Endothelial cell of umbilical vein (primary cell): ENCODE data around the gene ALK.

ENCODE experiments used
- EZH2 ChIP-seq: IDR thresholded peaks from 2 replicates; pipeline ENCODE4 v1.6.1; 2012; ENCODE audit warnings: borderline replicate concordance, low read depth, mild to moderate bottlenecking, moderate library complexity, low read length, inconsistent platforms; ENCODE audit not compliant: severe bottlenecking
- FOS ChIP-seq: IDR thresholded peaks from 2 replicates; pipeline ENCODE4 v1.6.1; 2011; ENCODE audit warnings: mild to moderate bottlenecking, low read length, moderate library complexity, borderline replicate concordance; ENCODE audit not compliant: insufficient read depth
- JUN ChIP-seq: IDR thresholded peaks from 2 replicates; pipeline ENCODE4 v1.6.1; 2011; ENCODE audit warnings: borderline replicate concordance, low read depth; ENCODE audit not compliant: insufficient read length, insufficient read depth
- POLR2A ChIP-seq: IDR thresholded peaks from 2 replicates; pipeline ENCODE4 v1.6.1; 2012; ENCODE audit warnings: low read depth, mild to moderate bottlenecking, control low read depth, low read length
- POLR2AphosphoS5 ChIP-seq: IDR thresholded peaks from 2 replicates; pipeline ENCODE4 v1.6.1; 2012; ENCODE audit warnings: low read depth, mild to moderate bottlenecking, control low read depth, low read length, moderate library complexity; ENCODE audit not compliant: insufficient read depth
- TF ChIP-seq, protein P1 (sequence below), 2 donors: IDR thresholded peaks; 1 replicate in 1 of 2; 2 replicates in 1 of 2; pipeline ENCODE4 v1.5.1; 2011; ENCODE audit warnings: low read length in 2 of 2, mild to moderate bottlenecking in 2 of 2, moderate library complexity in 2 of 2, control low read depth in 1 of 2, inconsistent platforms in 1 of 2, low read depth in 1 of 2; ENCODE audit not compliant: insufficient read depth in 1 of 2; ENCODE audit errors: extremely low read depth in 1 of 2
- TF ChIP-seq, protein P2 (sequence below): IDR thresholded peaks from 2 replicates; pipeline ENCODE4 v1.6.1; 2011; ENCODE audit not compliant: insufficient read depth, insufficient read length

DNA sequence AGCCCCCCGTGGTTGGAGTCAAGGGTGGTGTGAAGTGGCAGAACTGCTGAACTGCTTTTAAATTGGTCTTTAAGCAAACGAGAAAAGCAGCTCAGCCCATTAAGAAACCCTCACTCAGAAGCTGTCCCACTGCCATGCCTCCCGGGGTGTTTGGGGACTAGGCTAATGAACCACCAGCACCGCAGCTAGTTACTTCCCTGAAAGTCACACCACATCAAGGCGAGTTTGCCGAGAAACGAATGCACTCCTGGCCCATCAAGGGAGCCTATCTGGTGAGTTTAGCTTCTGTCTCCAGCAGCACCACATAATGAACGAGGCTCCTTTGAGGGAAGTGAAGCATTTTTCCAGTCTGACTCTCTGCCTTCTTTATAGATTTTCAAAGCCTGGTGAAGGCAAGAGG lies 14.6 kb upstream of the ALK start:
- TF ChIP-seq, protein P1, sequence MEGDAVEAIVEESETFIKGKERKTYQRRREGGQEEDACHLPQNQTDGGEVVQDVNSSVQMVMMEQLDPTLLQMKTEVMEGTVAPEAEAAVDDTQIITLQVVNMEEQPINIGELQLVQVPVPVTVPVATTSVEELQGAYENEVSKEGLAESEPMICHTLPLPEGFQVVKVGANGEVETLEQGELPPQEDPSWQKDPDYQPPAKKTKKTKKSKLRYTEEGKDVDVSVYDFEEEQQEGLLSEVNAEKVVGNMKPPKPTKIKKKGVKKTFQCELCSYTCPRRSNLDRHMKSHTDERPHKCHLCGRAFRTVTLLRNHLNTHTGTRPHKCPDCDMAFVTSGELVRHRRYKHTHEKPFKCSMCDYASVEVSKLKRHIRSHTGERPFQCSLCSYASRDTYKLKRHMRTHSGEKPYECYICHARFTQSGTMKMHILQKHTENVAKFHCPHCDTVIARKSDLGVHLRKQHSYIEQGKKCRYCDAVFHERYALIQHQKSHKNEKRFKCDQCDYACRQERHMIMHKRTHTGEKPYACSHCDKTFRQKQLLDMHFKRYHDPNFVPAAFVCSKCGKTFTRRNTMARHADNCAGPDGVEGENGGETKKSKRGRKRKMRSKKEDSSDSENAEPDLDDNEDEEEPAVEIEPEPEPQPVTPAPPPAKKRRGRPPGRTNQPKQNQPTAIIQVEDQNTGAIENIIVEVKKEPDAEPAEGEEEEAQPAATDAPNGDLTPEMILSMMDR (IDR thresholded peaks at IDR 0.05; ENCODE audit: extremely low read depth in 1 of 2, insufficient read depth in 1 of 2, low read depth in 1 of 2, low read length in 2 of 2): no peak
- TF ChIP-seq POLR2A (no peak), JUN (no peak), POLR2AphosphoS5 (no peak), EZH2 (no peak), FOS (no peak)
- TF ChIP-seq, protein P2, sequence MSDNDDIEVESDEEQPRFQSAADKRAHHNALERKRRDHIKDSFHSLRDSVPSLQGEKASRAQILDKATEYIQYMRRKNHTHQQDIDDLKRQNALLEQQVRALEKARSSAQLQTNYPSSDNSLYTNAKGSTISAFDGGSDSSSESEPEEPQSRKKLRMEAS: no peak
